HCT116 (cell line): Measurements from ENCODE around the gene GSTO2.

Experiments used
- CTCF ChIP-seq, 3 experiments: fragments of 200-600 bp in 1 of 3; sonication (generic) in 1 of 3; IDR thresholded peaks in 2 of 3; conservative IDR thresholded peaks in 1 of 3; 2 replicates each; pipeline ENCODE4 v1.5.1; 2012 to 2017; ENCODE audit warnings: low read depth in 2 of 3, low read length in 2 of 3, antibody characterized with exemption in 1 of 3, borderline replicate concordance in 1 of 3, control low read depth in 1 of 3, mild to moderate bottlenecking in 1 of 3, mixed read lengths in 1 of 3, mixed run types in 1 of 3, moderate library complexity in 1 of 3; ENCODE audit not compliant: insufficient read depth in 1 of 3
- EZH2phosphoT487 ChIP-seq: fragments of 200-600 bp; IDR thresholded peaks from 2 replicates; pipeline ENCODE4 v1.6.1; 2018; ENCODE audit warnings: antibody characterized with exemption, borderline replicate concordance
- POLR2A ChIP-seq: IDR thresholded peaks from 2 replicates; pipeline ENCODE4 v1.7.0; 2011; ENCODE audit warnings: borderline replicate concordance; ENCODE audit not compliant: insufficient read depth, insufficient read length; ENCODE audit errors: extremely low read depth
- TCF7L2 ChIP-seq: IDR thresholded peaks from 2 replicates; pipeline ENCODE4 v1.7.0; 2011; ENCODE audit warnings: borderline replicate concordance, inconsistent platforms; ENCODE audit not compliant: insufficient read depth, insufficient read length; ENCODE audit errors: extremely low read depth
- TF ChIP-seq, protein P1 (sequence below): IDR thresholded peaks from 2 replicates; pipeline ENCODE4 v1.6.1; 2012

DNA sequence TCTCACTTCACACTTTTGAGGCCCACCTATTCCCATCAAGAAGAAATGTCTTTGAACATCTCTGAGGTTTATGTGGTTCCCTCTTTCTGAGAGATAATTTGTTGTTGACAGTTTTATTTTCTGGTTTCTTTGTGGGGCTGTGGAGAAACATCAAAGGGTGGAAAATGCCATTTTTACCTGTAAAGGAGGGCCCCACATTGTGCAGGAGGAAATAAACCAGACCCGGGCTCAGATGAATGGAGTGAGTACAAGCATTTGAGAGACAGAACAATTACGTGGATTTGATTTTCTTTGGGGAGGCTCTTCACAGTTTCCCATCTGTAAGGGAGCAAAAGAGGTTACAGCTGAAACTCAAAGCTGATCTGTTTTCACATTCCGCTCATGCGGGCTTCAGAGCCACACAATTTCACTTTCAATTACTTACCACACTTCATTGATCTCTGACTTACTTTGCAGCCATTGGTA is 39.5 kb downstream of the GSTO2 start:
- TF ChIP-seq POLR2A: no peak
- no peak for TF ChIP-seq TCF7L2
- no peak for TF ChIP-seq CTCF (IDR thresholded peaks at IDR 0.05 in 2 of 3, conservative IDR thresholded peaks at IDR 0.05 in 1 of 3; ENCODE audit: borderline replicate concordance in 1 of 3, insufficient read depth in 1 of 3, low read depth in 2 of 3, low read length in 2 of 3)
- TF ChIP-seq, protein P1, sequence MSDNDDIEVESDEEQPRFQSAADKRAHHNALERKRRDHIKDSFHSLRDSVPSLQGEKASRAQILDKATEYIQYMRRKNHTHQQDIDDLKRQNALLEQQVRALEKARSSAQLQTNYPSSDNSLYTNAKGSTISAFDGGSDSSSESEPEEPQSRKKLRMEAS: no peak
- TF ChIP-seq EZH2phosphoT487: no peak
